ENCODE results near the gene AREG. TPM values are rescaled to one million over a fixed set of nuclear protein-coding genes. Genes with fewer than 3 reads are reported as not detected.

Gene AREG
- total and polyA plus RNA-seq, 9 of the 15 experiments (the other 6 are each of a cell fraction or from before 2014, with no cell fraction given): 1.4 to 7.7 (median 5.4) TPM

GRCh38 chr4:74483226-74483911 lies 38.4 kb downstream of the AREG start:
- no TSS peak for BruUV-seq (replicated peaks)
- no peak for FAIRE-seq
- TF ChIP-seq HDAC1 (IDR thresholded peaks at IDR 0.05) (0 out of 4 replicates have a peak, but pooled peaks of 1 of the 2 experiments have one; percentile 18), TRIM24 (IDR thresholded peaks at IDR 0.05) (0 out of 4 replicates have a peak, but pooled peaks of 1 of the 2 experiments have one; percentile 19), ZKSCAN3 (CRISPR knock-in tag; IDR thresholded peaks at IDR 0.05) (no peak), GATA2 (CRISPR knock-in tag; IDR thresholded peaks at IDR 0.05) (0 out of 2 replicates have a peak, but pooled peaks have one; percentile 37), ZBTB8A (IDR thresholded peaks at IDR 0.05; ENCODE audit: partially characterized antibody) (no peak), SNAPC5 (CRISPR knock-in tag; IDR thresholded peaks at IDR 0.05) (no peak), MCM3 (IDR thresholded peaks at IDR 0.05) (no peak), NCOR1 (IDR thresholded peaks at IDR 0.05) (peak; percentile 39; the same call in 1 of the 2 replicates), ZNF785 (CRISPR knock-in tag; IDR thresholded peaks at IDR 0.05) (no peak), POLR2H (tag; IDR thresholded peaks at IDR 0.05; ENCODE audit: low read depth) (no peak), MEF2A (IDR thresholded peaks at IDR 0.05; ENCODE audit: control insufficient read depth, low read depth, low read length) (no peak), CBFA2T3 (IDR thresholded peaks at IDR 0.05) (peak; percentile 84), PPARD (CRISPR knock-in tag; IDR thresholded peaks at IDR 0.05) (no peak), ZNF589 (CRISPR knock-in tag; IDR thresholded peaks at IDR 0.05; ENCODE audit: low read depth) (no peak), HMG20B (CRISPR knock-in tag; IDR thresholded peaks at IDR 0.05) (no peak), TCF3 (CRISPR knock-in tag; IDR thresholded peaks at IDR 0.05) (peak; percentile 62), SMARCA4 (IDR thresholded peaks at IDR 0.05) (peak; percentile 27; the same call in 1 of the 2 replicates), ARID1B (IDR thresholded peaks at IDR 0.05) (peak; percentile 56), POLR2AphosphoS5 (IDR thresholded peaks at IDR 0.05; ENCODE audit: control insufficient read depth, insufficient read depth, low read depth, low read length) (peak; percentile 43; the same call in 1 of the 2 replicates), NFIX (CRISPR knock-in tag; IDR thresholded peaks at IDR 0.05; ENCODE audit: low read depth) (no peak), COPS2 (conservative IDR thresholded peaks at IDR 0.05) (no peak), ZEB2 (IDR thresholded peaks at IDR 0.05) (peak; percentile 57; the same call in 1 of the 2 replicates), SOX6 (IDR thresholded peaks at IDR 0.05) (peak; percentile 91), EP300 (IDR thresholded peaks at IDR 0.05; ENCODE audit: low read length) (peak; percentile 7; the same call in 1 of the 2 replicates), TEAD4 (IDR thresholded peaks at IDR 0.05; ENCODE audit: low read length) (peak; percentile 78), TEAD4 (CRISPR knock-in tag; IDR thresholded peaks at IDR 0.05; ENCODE audit: borderline replicate concordance) (no peak), YY1 (IDR thresholded peaks at IDR 0.05; ENCODE audit: borderline replicate concordance in 1 of 3, control insufficient read depth in 1 of 3, extremely low read depth in 1 of 3, insufficient read depth in 3 of 3, insufficient read length in 1 of 3, insufficient replicate concordance in 2 of 3, low read depth in 1 of 3, low read length in 2 of 3) (no peak), TAL1 (IDR thresholded peaks at IDR 0.05) (peak; percentile 59; the same call in 1 of the 2 replicates)

More at GRCh38 chr4:74483226-74483911, 38.4 kb downstream of the AREG start:
- Histone ChIP-seq H3K4me2 (ENCODE audit: insufficient read depth, low read length) (peak overlapping the region; percentile 1; the same call in 1 of the 2 replicates), H3K9ac (ENCODE audit: insufficient read depth in 1 of 2, low read depth in 2 of 2, low read length in 2 of 2) (no peak overlapping the region), H4K20me1 (replicated peaks; ENCODE audit: control insufficient read depth, insufficient read depth, low read length) (no peaks in the 10 kb centered on the region), H3K27me3 (ENCODE audit: control insufficient read depth in 2 of 2, insufficient read depth in 2 of 2, low read length in 2 of 2) (no peaks in the 10 kb centered on the region), H3K9me1 (ENCODE audit: control insufficient read depth, insufficient read depth, low read length) (no peaks in the 10 kb centered on the region), H3K4me3 (no peak overlapping the region), H3K9me3 (replicated peaks; ENCODE audit: control insufficient read depth, insufficient read depth, low read depth, low read length) (no peaks in the 10 kb centered on the region), H3K4me1 (replicated peaks in 1 of 2; ENCODE audit: control insufficient read depth in 2 of 2, insufficient read depth in 2 of 2, low read length in 2 of 2) (peaks cover 0 to 7% of the 10 kb centered on the region in 2 experiments; a peak in 2 of 5 replicates), H3K79me2 (ENCODE audit: control insufficient read depth, insufficient read depth, low read length) (no peaks in the 10 kb centered on the region), H3K27ac (ENCODE audit: extremely low read depth, low read depth, low read length) (no peak overlapping the region), H2AFZ (ENCODE audit: low read depth, low read length) (no peak overlapping the region), H3K36me3 (ENCODE audit: control insufficient read depth, insufficient read depth, low read length) (no peaks in the 10 kb centered on the region)
- in situ Hi-C loops (cut with MboI): no loop called here
- intact Hi-C loops (cut with micrococcal nuclease): no loop called here
- ChIA-PET POLR2A (no interaction called here), CTCF (ENCODE audit: low intra/inter-chr PET ratio) (no interaction called here)
- ATAC-seq: peak; percentile 74
- DNase-seq (ENCODE audit: extremely low read depth in 1 of 4, low spot score in 3 of 4): peak in 3 of 4 experiments; percentile 11 to 34 (median 29)
- 7% methylated on average over 6 of the region's 6 CpGs for WGBS (ENCODE audit: insufficient coverage, low coverage, missing lambda C conversion rate)

All from K562 (cell line).